CD4-positive, alpha-beta T cell (primary cell): ENCODE data around the gene KLF13. TPM values are rescaled to one million over a fixed set of nuclear protein-coding genes. Genes with fewer than 3 reads are reported as not detected.

Experiments used
- ATAC-seq: fragments of 200-7000 bp; cut with Tn5 transposase; one replicate; pipeline ENCODE4 v1.10.0; 2022; ENCODE audit warnings: mild to moderate bottlenecking; ENCODE audit not compliant: poor library complexity
- CTCF ChIA-PET: fragments of 350-600 bp; sonication (Branson Sonifier 250); formaldehyde crosslinking; loops from one replicate; lab custom pipeline; 2021; ENCODE audit warnings: antibody characterized with exemption, inconsistent platforms; lab: Charles Lee
- POLR2A ChIA-PET: fragments of 350-600 bp; sonication (Branson Sonifier 250); formaldehyde crosslinking; loops from one replicate; lab custom pipeline; 2021; ENCODE audit warnings: antibody characterized with exemption, inconsistent platforms; lab: Charles Lee
- DNase-seq, 14 experiments: peaks; one replicate each; pipeline ENCODE4 v3.0.0-alpha.2; 2013 to 2020; ENCODE audit warnings: mixed read lengths in 2 of 14
- H3K27ac ChIP-seq, 2 donors: one replicate each; pipeline versions ENCODE4 v1.5.1 to v1.7.0; 2013; ENCODE audit warnings: low read length in 2 of 2, low read depth in 1 of 2, mild to moderate bottlenecking in 1 of 2
- H3K27me3 ChIP-seq, 2 experiments: 1 replicate in 1 of 2; 2 replicates in 1 of 2; pipeline versions ENCODE4 v1.6.1 to v1.7.0; 2013; ENCODE audit warnings: low read length in 2 of 2, control low read depth in 1 of 2, mild to moderate bottlenecking in 1 of 2, moderate library complexity in 1 of 2; ENCODE audit not compliant: insufficient read depth in 2 of 2, control insufficient read depth in 1 of 2
- H3K36me3 ChIP-seq: one replicate; pipeline ENCODE4 v1.6.1; 2013; ENCODE audit warnings: low read length, control low read depth; ENCODE audit not compliant: insufficient read depth
- H3K4me1 ChIP-seq: one replicate; pipeline ENCODE4 v1.6.1; 2013; ENCODE audit warnings: low read length, control low read depth; ENCODE audit not compliant: insufficient read depth
- H3K4me3 ChIP-seq: one replicate; pipeline ENCODE4 v1.5.1; 2013; ENCODE audit warnings: mild to moderate bottlenecking, low read length, moderate library complexity
- H3K9me3 ChIP-seq, 2 experiments: 1 replicate in 1 of 2; 2 replicates in 1 of 2; pipeline versions ENCODE4 v1.6.1 to v1.7.0; 2013; ENCODE audit warnings: low read length in 2 of 2, mild to moderate bottlenecking in 2 of 2, control low read depth in 1 of 2, moderate library complexity in 1 of 2; ENCODE audit not compliant: control insufficient read depth in 1 of 2, insufficient read depth in 1 of 2
- H3K27ac Mint-ChIP-seq: one replicate; pipeline ENCODE4 v1.8.0; 2020; ENCODE audit warnings: mixed read lengths
- H3K27me3 Mint-ChIP-seq: one replicate; pipeline ENCODE4 v1.8.0; 2021; ENCODE audit warnings: mixed read lengths
- H3K36me3 Mint-ChIP-seq: one replicate; pipeline ENCODE4 v1.8.0; 2021; ENCODE audit warnings: low read depth, mixed read lengths
- H3K4me1 Mint-ChIP-seq: one replicate; pipeline ENCODE4 v1.8.0; 2021; ENCODE audit warnings: low read depth, mixed read lengths
- H3K4me3 Mint-ChIP-seq: one replicate; pipeline ENCODE4 v1.8.0; 2020; ENCODE audit warnings: mild to moderate bottlenecking, mixed read lengths
- H3K9me3 Mint-ChIP-seq: one replicate; pipeline ENCODE4 v1.8.0; 2020; ENCODE audit warnings: mixed read lengths
- CTCF ChIP-seq: fragments of 200-600 bp; IDR thresholded peaks from one replicate; pipeline ENCODE4 v1.8.0; 2022; ENCODE audit warnings: antibody characterized with exemption, mild to moderate bottlenecking
- intact Hi-C, 2 experiments: fragments of 100-400 bp; cut with DNase I in 1 of 2; cut with micrococcal nuclease in 1 of 2; formaldehyde crosslinking; loops; one replicate each; pipeline versions ENCODE4 v1.15.1 to v1.9.0; 2023 to 2025; cut with DNase I, micrococcal nuclease
- total RNA-seq, 174 experiments: library from RNA in 2 of 174; stranded (reverse) in 2 of 174; gene quantifications; one replicate each; pipeline ENCODE4 v1.2.3 and lab custom pipeline; 2021 to 2026

KLF13 gene
- total RNA-seq, 2 experiments from 2014 or later = 284 to 308 TPM

DNA sequence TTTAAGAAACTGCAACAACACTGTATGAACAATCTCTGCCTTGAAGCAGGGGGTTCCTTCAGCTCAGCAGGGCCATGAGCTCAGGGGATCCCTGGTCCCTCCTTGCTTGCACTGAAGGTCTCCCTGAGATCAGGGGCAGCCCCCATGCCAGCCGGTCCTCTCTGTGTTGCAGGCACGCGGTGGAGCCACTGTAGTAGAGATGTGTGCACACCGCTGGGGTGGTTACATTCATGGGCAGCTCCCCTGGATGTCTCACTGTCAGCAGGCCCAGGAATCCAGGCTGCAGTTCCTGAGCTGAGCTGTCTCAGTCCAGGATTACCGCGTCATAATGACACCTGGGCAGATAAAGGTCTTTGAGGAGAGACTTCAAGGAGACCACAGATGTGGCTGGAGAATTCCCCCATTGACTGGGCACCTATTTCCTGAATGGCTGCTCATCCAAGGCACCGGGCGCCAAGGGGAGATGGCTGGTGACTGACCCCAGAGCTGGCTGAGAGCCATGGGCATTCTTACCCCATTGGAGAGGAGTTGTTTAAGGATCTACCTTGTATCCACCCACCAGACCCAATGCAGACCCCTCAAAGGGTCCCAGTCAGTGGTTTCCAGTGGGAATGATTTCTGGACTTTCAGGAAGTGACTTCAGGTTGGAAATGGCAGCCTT lies 10.4 kb upstream of the KLF13 start:
- no peak for TF ChIP-seq CTCF
- intact Hi-C loops = no loop called here
- H3K4me3 ChIP-seq = no peak overlapping the region
- H3K27ac ChIP-seq = no peak overlapping the region
- H3K4me1 ChIP-seq = peaks cover 29% of the 10 kb centered on the region
- peaks cover 0 to 3% of the 10 kb centered on the region in 2 experiments for H3K27me3 ChIP-seq
- Mint-ChIP-seq H3K4me3 (no peak overlapping the region), H3K9me3 (no peaks in the 10 kb centered on the region), H3K36me3 (no peaks in the 10 kb centered on the region), H3K27me3 (no peaks in the 10 kb centered on the region), H3K27ac (peak overlapping the region; percentile 70), H3K4me1 (peaks cover 32% of the 10 kb centered on the region)
- CTCF ChIA-PET = interaction anchor here (1.0 kb wide), 1 partner anchor 10 kb away, joined by 3 read pairs; no protein-coding TSS in a partner anchor
- POLR2A ChIA-PET = interaction anchor here (0.7 to 2.7 kb wide), 6 partner anchors 10 to 119 kb away, joined by 3 to 12 read pairs (median 5); partner anchors contain the start of gene KLF13
- peak in 1 of 14 experiments; percentile 25 for DNase-seq
- H3K36me3 ChIP-seq = no peaks in the 10 kb centered on the region
- H3K9me3 ChIP-seq = peaks cover 4 to 11% of the 10 kb centered on the region in 2 experiments
- no peak for ATAC-seq

DNA sequence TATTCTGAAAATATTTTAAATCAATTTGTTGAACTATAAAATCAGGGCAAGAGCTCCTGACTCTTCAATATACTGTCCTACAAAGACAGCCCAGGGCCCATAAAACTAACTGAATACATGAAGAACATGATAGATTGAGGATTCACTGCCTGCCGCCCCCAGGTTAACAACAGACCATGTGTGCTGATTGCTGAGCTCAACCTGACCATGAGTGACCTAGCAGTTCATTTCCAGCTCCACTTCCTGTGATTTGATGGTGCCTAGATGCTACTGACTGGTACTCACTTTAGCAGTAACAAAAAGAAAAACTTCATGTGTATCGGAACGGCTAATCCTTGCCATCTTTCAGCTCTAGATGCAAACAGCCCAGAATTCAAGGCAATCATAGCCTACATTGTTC lies 9.6 kb upstream of the KLF13 start:
- ChIA-PET CTCF (interaction anchor here (0.7 to 1.0 kb wide), 2 partner anchors 9 to 174 kb away, joined by 3 read pairs; no protein-coding TSS in a partner anchor), POLR2A (interaction anchor here (0.9 to 2.7 kb wide), 5 partner anchors 9 to 118 kb away, joined by 3 to 12 read pairs (median 5); partner anchors contain the start of gene KLF13)
- ATAC-seq (no peak), DNase-seq (no peak)
- H3K9me3 Mint-ChIP-seq = no peaks in the 10 kb centered on the region
- no peaks in the 10 kb centered on the region for H3K36me3 Mint-ChIP-seq
- Histone ChIP-seq H3K4me1 (peaks cover 29% of the 10 kb centered on the region), H3K4me3 (no peak overlapping the region), H3K36me3 (no peaks in the 10 kb centered on the region), H3K27ac (no peak overlapping the region), H3K9me3 (peaks cover 4 to 11% of the 10 kb centered on the region in 2 experiments), H3K27me3 (no peaks in the 10 kb centered on the region)
- TF ChIP-seq CTCF = no peak
- no peak overlapping the region for H3K4me3 Mint-ChIP-seq
- no peaks in the 10 kb centered on the region for H3K27me3 Mint-ChIP-seq
- peaks cover 39% of the 10 kb centered on the region for H3K4me1 Mint-ChIP-seq
- peak overlapping the region; percentile 70 for H3K27ac Mint-ChIP-seq
- intact Hi-C loops = no loop called here

GRCh38 chr15:31317421-31318327 lies 9.0 kb upstream of the KLF13 start:
- POLR2A ChIA-PET = interaction anchor here (0.9 to 2.7 kb wide), 4 partner anchors 8 to 117 kb away, joined by 3 to 12 read pairs (median 8); partner anchors contain the start of gene KLF13
- no peak overlapping the region for H3K27ac ChIP-seq
- H3K4me1 ChIP-seq = peaks cover 22% of the 10 kb centered on the region
- CTCF ChIA-PET = interaction anchor here (0.7 to 1.0 kb wide), 2 partner anchors 8 to 173 kb away, joined by 3 read pairs; no protein-coding TSS in a partner anchor
- Mint-ChIP-seq H3K4me1 (peaks cover 41% of the 10 kb centered on the region), H3K36me3 (no peaks in the 10 kb centered on the region), H3K4me3 (no peak overlapping the region), H3K27ac (peak overlapping the region; percentile 70), H3K27me3 (no peaks in the 10 kb centered on the region), H3K9me3 (no peaks in the 10 kb centered on the region)
- no peak overlapping the region for H3K4me3 ChIP-seq
- intact Hi-C loops = no loop called here
- H3K27me3 ChIP-seq = no peaks in the 10 kb centered on the region
- H3K9me3 ChIP-seq = peaks cover 4 to 11% of the 10 kb centered on the region in 2 experiments
- no peak for ATAC-seq
- TF ChIP-seq CTCF = no peak
- no peaks in the 10 kb centered on the region for H3K36me3 ChIP-seq
- no peak for DNase-seq
